Ammon's horn (tissue), 1 donor: ENCODE data around the gene RFC2.
"Not testable (repeated sequence)": the region's sequence is repeated elsewhere in the genome, so short reads cannot be mapped to it uniquely, and the experiment has no call there.

ENCODE experiments used
- DNase-seq: peaks from one replicate; pipeline ENCODE4 v3.0.0-alpha.2; 2016; ENCODE audit warnings: low spot score

Gene RFC2

DNA sequence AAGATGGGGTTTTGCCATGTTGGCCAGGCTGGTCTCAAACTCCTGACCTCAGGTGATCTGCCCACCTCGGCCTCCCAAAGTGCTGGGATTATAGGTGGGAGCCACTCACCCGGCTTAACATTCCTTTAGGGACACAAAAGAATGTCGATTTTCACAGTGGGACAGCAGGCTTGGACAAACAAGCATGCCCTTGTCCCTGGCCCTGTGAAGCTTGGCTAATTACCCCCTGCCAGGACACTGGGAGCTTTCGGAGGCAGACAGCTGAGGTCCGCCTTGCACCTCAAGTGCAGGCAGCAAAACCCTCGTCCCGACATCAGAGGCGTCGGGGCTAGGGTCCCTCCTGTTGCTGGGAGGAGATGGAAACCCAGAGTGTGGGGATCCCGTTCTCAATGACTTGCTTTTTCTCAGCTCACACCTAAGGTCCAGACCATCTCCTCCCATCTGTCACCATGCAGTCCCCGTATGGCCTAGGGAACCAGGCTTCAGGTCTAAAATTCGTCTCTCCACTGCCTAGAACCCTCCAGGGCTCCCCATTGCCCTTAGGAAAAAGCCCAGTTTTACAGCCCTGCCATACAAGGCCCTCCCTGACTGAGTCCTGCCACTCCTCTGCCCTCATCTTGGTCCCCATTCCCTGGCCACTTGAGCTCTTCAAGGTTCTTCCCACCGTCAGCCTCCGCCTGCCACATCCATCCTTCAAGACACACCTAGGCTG, 28.7 kb upstream of the RFC2 start:
- DNase-seq: no peak

DNA sequence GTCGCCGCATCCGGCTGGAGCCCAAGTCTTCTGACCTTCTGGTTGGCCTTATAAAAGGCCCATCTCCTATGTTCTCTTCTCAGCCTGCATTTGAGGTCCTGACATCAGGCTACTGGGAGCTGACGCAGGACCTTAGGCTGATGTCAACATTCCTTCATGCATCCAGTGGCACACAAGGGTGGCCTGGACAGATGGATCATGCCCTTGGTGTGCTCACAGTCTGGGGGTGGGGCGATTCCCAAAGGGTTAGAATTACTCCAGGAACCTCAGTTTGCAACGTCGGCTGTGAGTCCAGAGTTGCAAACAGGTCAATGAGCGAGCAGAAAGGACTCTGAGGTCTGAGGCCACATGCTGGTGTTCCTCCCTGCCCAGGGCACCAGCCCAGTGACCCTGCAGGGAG, 26.8 kb upstream of the RFC2 start:
- no peak for DNase-seq

DNA sequence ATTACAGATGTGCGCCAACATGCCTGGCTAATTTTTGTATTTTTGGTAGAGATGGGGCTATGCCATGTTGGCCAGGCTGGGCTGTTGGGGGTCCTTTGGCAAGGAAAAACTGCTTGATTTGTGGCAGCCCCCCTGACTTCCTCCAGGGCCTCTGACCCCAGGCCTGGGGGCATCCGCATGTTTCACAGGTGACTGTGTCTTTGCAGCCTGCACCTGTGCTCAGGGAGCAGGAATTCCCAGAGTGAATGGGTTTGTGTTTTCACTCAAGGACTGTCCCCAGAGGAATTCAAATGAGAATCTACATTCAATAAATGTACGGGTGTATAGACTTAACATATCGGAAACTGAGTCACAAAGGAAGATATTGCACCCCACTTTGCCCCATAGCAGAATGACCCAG, 23.4 kb upstream of the RFC2 start:
- DNase-seq: no peak

DNA sequence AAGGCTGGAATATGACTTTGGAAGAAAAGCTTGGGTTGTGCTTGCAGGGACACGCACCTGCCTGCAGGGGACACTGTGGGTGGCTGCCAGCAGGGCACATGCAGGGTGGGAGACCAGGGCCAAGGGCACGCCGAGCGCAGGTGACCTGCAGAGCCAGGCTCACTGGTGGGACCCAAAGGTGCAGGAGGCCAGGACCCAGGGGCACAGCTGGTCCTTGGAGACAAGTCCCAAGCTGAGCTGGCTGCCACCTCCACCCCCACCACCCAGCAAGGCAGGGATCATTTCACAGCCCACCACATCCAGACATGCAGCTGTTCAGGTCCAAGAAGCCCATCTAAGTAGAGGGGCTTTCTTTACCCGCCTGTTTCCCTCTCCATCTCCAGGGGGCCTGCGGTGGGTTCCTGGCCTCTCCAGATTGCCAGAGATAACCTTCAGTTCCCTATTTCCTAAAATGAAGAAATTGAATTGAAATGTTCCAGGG, 21.2 kb upstream of the RFC2 start:
- no peak for DNase-seq

DNA sequence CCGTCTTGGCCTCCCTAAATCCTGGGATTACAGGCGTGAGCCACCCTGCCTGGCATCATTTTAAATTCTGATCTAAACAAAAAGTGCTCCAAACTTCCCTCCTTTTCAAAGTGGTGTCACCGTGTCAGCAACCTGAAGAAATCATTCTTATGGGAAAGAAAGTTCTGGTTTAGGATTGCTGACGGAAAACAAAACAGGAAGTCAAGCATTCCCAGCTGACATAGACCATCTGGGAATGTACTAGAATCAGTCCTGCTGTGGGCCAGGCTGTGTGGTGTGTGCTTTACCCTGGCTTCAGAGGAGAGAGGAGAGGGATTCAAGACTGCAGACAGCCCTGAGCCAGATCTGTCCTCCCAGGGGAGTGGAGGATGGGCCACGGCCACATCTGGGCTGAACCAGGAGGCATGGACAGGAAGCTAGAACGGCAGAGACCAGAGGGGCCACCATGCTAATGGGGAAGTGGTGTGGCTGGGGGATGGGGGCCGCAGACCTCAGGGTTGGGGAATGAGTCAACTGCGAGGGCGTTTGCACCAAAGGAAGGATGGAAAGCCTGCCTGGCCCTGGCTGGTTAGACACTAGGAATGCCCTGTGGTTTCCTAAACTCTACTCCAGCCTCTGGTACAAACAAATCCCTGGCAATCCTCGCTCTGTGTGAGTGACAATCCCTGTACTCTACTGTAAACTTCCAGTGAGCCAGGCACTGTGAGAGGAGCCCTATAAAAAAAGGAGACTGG, 18.3 kb upstream of the RFC2 start:
- peak; percentile 70 for DNase-seq

GRCh38 chr7:74271742-74272141, 17.5 kb upstream of the RFC2 start:
- no peak for DNase-seq

DNA sequence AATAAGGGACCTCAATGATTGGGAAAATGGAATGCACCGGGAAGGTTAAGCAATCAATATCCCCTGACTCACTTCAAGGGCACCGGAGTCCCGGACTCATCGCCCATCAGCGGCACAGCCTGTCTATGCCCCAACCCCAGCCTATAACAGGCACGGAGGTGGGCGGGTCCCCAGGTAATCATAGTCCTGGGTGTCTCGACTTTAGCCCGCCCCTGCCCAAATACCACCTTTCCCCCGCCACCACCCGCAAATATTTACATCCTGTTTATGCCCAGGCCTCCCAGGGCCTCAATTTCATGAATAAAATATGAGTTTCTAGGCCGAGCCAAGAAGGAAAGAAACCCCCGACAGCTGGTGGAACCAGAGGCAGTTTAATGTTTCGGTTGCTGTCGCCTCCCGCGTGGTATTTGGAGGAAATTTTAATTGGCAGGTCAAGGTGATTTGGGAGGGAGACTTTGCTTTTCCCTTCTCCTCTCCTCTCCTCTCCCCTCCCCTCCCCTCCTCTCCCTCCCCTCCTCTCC, 15.6 kb upstream of the RFC2 start:
- DNase-seq: peak; percentile 75

DNA sequence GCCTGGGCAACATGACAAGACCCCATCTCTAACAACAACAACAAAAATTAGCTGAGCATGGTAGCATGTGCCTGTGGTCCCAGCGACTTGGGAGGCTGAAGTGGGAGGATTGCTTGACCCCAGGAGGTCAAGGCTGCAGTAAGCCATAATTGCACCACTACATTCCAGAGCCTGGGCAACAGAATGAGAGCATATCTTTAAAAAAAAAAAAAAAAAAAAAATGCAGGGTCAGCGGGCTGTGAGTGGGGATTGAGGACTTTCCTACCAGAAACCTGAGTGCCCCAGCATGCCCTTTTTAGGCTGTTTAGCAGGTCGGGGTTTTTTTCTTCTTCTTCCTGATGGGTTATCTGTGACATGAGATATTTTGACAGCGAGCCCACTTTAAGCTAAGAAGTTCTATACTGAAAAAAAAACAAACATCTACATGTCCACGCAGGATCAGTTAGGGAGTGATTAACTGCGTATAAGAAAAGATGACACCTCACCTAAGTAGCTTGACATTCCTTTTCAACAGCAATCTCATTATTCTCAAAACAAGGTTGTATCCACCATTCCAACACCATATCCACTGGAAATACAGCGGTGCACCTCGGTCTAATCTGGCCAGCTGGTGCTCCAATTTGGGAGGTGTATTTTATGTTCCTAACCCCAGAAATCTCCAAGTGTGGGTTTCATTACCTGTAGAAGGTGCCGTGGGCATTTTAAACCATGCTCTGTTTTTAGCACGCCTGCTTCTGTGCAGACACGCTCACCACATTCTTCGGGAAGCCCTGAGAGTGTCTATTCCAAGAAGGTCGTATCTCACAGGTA, 13.8 kb upstream of the RFC2 start:
- DNase-seq: no peak

GRCh38 chr7:74266191-74266963, 12.2 kb upstream of the RFC2 start:
- DNase-seq: no peak

DNA sequence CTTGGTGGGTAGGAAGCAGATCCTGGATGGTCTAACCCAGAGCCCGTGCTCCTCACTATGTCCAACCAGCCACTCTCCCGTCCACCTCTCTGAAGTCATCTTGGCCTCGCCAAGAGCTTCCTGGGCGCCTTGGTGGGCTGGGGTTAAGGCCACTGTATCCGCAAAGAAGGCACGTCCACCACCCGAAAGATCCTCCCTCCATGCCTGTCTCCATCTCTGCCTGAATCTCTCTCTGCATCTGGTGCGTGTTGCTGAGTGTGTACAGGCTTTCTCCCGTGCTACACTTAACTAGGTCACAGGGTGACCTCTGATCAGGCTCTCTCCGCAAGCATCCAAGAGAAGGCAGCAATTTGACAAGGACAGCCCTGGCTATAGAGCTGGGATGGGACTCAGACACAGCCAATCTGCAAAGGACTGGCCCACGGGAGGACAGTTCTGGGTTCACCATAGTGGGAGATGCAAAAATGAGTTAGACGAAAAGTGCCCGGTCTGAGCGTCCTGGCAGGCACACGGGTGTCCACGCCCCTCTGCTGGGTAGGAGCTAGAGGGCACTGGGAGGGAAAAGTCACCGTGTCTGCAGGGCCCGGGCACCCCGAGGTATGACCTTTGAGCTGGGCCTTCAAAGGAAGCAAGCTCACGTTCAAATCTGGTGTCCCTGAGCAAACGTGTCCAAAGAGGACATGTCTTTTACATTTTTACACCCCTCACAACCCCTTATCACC, 9.4 kb upstream of the RFC2 start:
- DNase-seq: no peak

GRCh38 chr7:74262639-74263398, 8.6 kb upstream of the RFC2 start:
- no peak for DNase-seq

DNA sequence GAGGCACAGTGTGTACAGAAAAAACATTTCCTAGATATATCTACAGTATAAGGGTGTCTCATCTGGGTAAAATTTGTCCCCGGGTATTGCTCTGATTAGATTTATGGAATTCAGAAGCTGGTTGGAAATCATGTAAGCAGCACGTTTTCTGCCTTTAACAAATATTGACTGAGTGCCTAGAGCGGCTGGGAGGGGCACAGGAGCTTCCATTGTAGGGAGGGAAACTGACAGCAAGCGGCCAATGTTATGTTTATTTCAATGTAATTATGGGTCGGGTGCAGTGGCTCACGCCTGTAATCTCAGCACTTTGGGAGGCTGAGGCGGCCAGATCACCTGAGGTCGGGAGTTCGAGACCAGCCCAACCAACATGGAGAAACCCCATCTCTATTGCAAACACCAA, 4.4 kb upstream of the RFC2 start:
- no peak for DNase-seq

DNA sequence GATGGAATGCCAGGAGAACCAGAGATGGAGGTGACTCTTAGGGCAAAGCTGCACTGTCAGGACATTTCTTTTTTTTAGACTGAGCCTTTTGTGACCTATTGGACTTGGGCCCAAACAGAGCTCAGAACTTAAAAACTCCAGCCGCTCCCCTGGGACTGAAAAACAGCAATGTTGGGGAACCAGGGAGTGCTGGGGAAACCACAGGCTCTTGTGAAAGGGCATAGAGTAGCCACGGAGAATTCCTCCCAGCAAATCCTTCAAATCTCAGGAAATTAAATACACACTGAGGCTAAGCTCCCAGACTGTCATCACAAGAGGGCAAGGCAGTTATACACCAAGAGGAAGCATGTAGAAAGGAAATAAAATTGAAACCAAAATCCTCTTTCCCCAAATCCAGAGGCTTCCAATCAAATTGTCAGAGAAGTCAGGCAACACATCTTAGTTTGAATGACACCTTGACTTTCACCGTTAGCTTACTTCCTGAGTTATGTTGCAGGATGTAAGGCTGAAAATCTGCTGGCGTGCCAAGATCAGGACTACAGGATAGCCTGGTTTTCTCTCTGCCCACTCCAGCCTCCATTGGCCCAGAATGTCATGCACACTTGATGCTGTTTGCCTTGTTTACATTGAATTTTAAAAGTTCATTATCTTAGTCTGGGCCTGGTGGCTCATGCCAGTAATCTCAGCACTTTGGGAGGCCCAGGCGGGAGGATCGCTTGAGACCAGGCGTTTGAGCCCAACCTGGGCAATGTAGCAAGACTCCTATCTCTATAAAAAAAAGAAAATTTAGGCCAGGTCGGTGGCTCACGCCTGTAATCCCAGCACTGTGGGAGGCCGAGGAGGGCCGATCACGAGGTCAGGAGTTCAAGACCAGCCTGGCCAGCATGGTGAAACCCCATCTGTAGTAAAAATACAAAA, 2.6 kb upstream of the RFC2 start:
- DNase-seq: no peak

DNA sequence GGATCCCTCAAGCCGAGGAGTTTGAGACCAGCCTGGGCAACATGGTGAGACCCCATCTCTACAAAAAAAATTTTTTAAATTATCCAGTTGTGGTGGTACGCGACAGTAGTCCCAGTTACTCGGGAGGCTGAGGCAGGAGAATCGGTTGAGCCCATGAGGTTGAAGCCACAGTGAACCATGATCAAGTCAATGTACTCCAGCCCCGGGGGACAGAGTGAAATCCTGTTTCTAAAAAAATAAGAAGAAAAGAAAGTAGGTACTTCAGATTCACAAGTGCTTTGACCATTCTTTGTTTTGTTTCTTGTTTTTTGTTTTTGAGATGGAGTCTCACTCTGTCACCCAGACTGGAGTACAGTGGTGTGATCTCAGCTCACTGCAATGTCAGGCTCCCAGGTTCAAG, 1.3 kb upstream of the RFC2 start:
- DNase-seq: not testable (repeated sequence)

GRCh38 chr7:74254858-74255379, 720 bp upstream of the RFC2 start:
- DNase-seq: no peak

GRCh38 chr7:74253835-74254128, 417 bp downstream of the RFC2 start:
- DNase-seq: no peak

GRCh38 chr7:74253331-74253730, 868 bp downstream of the RFC2 start:
- no peak for DNase-seq

DNA sequence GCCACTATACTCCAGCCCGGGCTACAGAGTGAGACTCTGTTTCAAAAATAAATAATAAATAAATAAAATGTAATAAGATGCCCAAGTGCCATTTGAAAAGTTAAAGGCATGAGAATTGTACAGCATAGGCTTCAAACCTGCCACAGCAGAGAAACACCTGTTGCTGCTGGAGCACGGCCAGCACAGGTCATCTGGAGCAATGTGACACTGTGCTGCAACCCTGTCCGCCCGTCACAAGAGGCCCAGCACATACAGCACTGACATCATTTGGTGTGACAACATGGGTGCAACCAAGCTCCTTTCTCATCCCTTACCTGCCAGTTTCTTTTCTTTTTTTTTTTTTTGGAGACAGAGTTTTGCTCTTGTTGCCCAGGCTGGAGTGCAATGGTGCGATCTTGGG, 1.3 kb downstream of the RFC2 start:
- DNase-seq: no peak

GRCh38 chr7:74249058-74249457, 5.1 kb downstream of the RFC2 start:
- DNase-seq: not testable (repeated sequence)
